Activated CD4-positive, alpha-beta T cell treated with anti-CD3 and anti-CD28 coated beads, Interleukin-2, amount 10 ng/mL, durations not matched to agents 7 days and 5 days (primary cell): ENCODE measurements around the gene AGPAT4. TPM values are rescaled to one million over a fixed set of nuclear protein-coding genes. Genes with fewer than 3 reads are reported as not detected.

ENCODE experiments used
- CTCF ChIA-PET: fragments of 350-600 bp; sonication (Branson Sonifier 250); formaldehyde crosslinking; loops from one replicate; lab custom pipeline; 2021; ENCODE audit warnings: antibody characterized with exemption; lab: Charles Lee
- POLR2A ChIA-PET: fragments of 350-600 bp; sonication (Branson Sonifier 250); formaldehyde crosslinking; loops from one replicate; lab custom pipeline; 2021; ENCODE audit warnings: antibody characterized with exemption; lab: Charles Lee
- DNase-seq: peaks from one replicate; pipeline ENCODE4 v3.0.0-alpha.2; 2020
- H3K27ac Mint-ChIP-seq: one replicate; pipeline ENCODE4 v1.8.0; 2021; ENCODE audit warnings: mild to moderate bottlenecking, moderate library complexity, mixed read lengths
- H3K27me3 Mint-ChIP-seq: one replicate; pipeline ENCODE4 v1.8.0; 2021; ENCODE audit warnings: mixed read lengths
- H3K36me3 Mint-ChIP-seq: one replicate; pipeline ENCODE4 v1.8.0; 2021; ENCODE audit warnings: low read depth, mixed read lengths
- H3K4me1 Mint-ChIP-seq: one replicate; pipeline ENCODE4 v1.8.0; 2021; ENCODE audit warnings: mixed read lengths
- H3K4me3 Mint-ChIP-seq: one replicate; pipeline ENCODE4 v1.8.0; 2021; ENCODE audit warnings: mild to moderate bottlenecking, moderate library complexity, mixed read lengths
- H3K9me3 Mint-ChIP-seq: one replicate; pipeline ENCODE4 v1.8.0; 2021; ENCODE audit warnings: mixed read lengths
- total RNA-seq, 2 experiments: library from RNA; stranded (reverse); gene quantifications; one replicate each; pipeline ENCODE4 v1.2.3, GENCODE V29; 2021

The AGPAT4 gene
- total RNA-seq, 2 experiments from 2014 or later: 8.5 to 8.8 TPM

DNA sequence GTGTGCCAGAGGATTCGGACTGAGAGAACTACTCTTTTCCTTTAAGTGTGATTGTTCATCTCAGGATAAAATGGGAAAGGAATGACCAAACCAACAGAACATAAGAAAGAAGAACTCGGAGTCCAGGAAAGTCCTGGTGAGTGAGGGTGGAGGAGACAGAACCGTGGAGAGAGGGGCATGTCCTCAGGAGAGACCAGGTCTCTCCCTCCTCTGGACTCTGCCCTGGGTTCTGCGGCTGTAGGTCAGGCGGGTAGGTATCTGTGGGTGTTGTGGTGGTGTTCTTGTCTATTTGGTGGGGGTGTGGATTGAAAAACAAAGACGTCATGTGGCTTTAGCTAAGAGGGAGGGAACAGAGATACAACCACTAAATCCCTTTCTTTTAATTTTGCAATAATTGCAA is 29.1 kb upstream of the AGPAT4 start:
- Mint-ChIP-seq H3K4me3 (no peak overlapping the region), H3K27ac (no peak overlapping the region), H3K4me1 (no peaks in the 10 kb centered on the region), H3K36me3 (no peaks in the 10 kb centered on the region), H3K27me3 (no peaks in the 10 kb centered on the region), H3K9me3 (no peaks in the 10 kb centered on the region)
- ChIA-PET POLR2A (no interaction called here), CTCF (no interaction called here)
- no peak for DNase-seq

DNA sequence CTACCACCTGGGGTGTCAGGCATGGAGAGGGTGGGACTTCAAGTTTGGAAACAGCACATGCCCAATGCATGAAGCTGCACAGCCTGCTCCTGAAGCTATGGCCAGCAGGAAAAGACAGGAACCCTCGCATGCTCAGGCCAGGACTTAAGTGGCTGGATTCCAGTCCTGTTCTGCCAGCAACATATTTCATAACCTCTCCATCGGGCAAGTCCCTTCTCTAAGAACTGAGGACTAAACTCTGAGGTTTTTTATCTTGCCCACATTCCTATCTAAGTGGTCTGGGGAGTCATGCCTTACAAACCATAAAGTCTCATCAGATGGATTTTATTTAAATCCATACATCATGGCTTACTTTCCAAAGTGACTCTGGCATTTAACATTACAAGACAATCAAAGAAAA is 27.5 kb upstream of the AGPAT4 start:
- no peak overlapping the region for H3K27ac Mint-ChIP-seq
- no peak for DNase-seq
- peaks cover 3% of the 10 kb centered on the region for H3K27me3 Mint-ChIP-seq
- ChIA-PET CTCF (interaction anchor here (0.7 to 1.1 kb wide), 2 partner anchors 10 to 538 kb away, joined by 3 to 5 read pairs; no protein-coding TSS in a partner anchor), POLR2A (no interaction called here)
- no peaks in the 10 kb centered on the region for H3K9me3 Mint-ChIP-seq
- H3K4me1 Mint-ChIP-seq: no peaks in the 10 kb centered on the region
- no peaks in the 10 kb centered on the region for H3K36me3 Mint-ChIP-seq
- no peak overlapping the region for H3K4me3 Mint-ChIP-seq

DNA sequence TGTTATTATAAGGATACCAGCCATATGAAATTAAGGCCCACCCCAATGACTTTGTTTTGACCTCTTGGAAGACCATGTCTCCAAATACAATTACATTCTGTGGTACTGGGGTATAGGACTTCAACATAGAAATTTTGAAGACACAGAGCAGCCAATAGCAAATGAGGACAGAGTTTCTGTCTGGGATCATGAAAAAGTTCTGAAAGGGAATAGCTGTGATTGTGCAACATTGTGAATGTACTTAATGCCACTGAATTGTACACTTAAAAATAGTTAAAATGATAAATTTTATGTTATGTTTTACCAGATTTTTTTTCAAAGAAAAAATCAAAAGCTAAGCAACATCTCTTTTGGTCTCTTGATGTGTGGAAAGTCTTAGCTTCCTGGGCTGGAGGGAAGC is 27.0 kb upstream of the AGPAT4 start:
- Mint-ChIP-seq H3K27ac (no peak overlapping the region), H3K27me3 (peaks cover 3% of the 10 kb centered on the region), H3K9me3 (no peaks in the 10 kb centered on the region), H3K4me1 (no peaks in the 10 kb centered on the region), H3K4me3 (no peak overlapping the region), H3K36me3 (no peaks in the 10 kb centered on the region)
- ChIA-PET POLR2A (no interaction called here), CTCF (interaction anchor here (1.1 kb wide), 1 partner anchor 10 kb away, joined by 3 read pairs; no protein-coding TSS in a partner anchor)
- no peak for DNase-seq

DNA sequence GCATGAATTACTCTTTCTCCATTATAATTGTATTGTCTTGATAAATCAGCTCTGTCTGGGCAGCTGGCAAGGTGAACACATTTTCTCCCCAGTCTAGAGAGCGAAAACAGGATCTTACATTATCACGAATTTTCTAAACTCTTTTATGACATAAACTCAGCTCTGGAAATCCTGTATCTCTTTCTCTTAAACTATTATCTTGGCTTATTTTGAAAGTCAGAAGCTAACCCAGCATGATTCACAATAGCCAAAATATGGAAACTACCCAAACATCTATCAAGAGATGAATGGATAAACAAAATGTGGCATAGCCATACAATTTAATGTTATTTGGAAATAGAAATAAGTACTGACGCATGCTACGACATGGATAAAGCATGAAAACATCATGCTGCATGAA is 25.9 kb upstream of the AGPAT4 start:
- no peak for DNase-seq
- Mint-ChIP-seq H3K27me3 (peaks cover 8% of the 10 kb centered on the region), H3K4me3 (no peak overlapping the region), H3K4me1 (no peaks in the 10 kb centered on the region), H3K36me3 (no peaks in the 10 kb centered on the region), H3K9me3 (no peaks in the 10 kb centered on the region), H3K27ac (no peak overlapping the region)
- ChIA-PET CTCF (no interaction called here), POLR2A (no interaction called here)

DNA sequence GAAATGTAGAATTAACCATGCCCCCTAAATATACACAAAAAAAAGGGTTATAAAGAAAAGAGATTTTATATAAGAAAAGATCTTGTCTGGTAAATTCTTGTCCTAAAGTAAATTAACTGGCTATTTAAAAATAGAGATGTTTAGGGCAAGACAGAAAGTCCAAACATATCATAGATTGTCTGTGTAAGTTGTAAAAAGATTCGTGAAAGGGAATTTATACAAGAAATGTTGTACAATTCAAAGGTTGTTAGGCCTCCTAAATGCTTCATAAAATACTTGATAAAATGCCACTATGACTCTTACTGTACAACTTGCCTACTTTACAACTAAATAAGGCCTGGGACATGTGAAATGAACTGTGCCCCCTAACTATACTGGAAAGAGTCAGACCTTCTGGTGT is 21.9 kb upstream of the AGPAT4 start:
- H3K4me1 Mint-ChIP-seq: no peaks in the 10 kb centered on the region
- CTCF ChIA-PET: no interaction called here

DNA sequence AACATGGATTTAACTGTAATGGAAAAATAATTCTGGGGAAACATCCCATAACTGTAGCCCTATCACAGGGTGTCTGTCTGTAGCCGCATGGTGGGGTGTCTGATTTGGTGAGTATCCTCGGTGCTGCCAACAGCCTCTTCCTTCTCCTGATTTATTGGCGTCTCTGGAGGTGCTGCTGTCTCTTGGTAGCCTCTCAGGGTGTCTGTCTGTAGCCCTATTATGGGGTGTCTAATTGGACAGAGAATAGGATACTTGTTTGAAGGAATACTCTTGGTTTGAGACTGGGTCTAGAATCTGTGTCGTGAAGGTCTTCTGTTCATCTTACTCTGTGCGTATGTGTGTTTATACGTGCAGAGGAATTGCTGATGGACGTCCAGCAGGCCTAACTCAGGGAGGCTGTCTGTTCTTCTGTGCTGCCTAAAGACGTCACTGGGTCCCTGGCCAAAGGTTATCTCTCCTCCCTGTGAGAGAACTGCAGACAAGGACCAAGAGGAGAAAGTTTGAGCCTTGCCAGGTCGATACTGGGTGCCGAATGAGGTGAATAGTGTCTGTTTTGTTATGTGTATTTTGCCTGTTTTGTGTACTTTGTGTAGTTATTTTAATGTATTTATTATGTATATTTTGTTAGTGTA is 18.9 kb upstream of the AGPAT4 start:
- no peak overlapping the region for H3K27ac Mint-ChIP-seq
- DNase-seq: no peak
- POLR2A ChIA-PET: no interaction called here
- H3K27me3 Mint-ChIP-seq: peaks cover 6% of the 10 kb centered on the region
- CTCF ChIA-PET: no interaction called here
- no peaks in the 10 kb centered on the region for H3K36me3 Mint-ChIP-seq
- H3K4me3 Mint-ChIP-seq: no peak overlapping the region
- no peaks in the 10 kb centered on the region for H3K9me3 Mint-ChIP-seq
- H3K4me1 Mint-ChIP-seq: no peaks in the 10 kb centered on the region

More for the DNA sequence above, 21.9 kb upstream of the AGPAT4 start:
- H3K4me3 Mint-ChIP-seq: no peak overlapping the region
- DNase-seq: no peak
- no peaks in the 10 kb centered on the region for H3K9me3 Mint-ChIP-seq
- no peaks in the 10 kb centered on the region for H3K36me3 Mint-ChIP-seq
- POLR2A ChIA-PET: no interaction called here
- H3K27me3 Mint-ChIP-seq: peaks cover 8% of the 10 kb centered on the region
- H3K27ac Mint-ChIP-seq: no peak overlapping the region

DNA sequence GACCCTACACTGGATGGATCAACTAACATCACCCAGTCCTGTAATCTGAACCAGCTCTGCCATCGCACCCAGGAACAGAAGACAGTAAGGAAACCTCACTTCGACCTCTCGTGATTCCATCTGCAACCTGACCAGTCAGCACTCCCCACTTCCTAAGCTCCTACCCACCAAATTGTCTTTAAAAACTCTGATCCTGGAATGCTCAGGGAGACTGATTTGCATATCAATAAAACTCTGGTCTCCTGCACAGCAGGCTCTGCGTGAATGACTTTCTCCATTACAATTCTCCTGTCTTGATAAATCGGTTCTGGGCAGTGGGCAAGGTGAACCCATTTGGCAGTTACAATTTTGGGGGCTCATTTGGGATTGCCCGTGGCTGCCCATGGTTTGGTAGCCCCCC is 18.3 kb upstream of the AGPAT4 start:
- ChIA-PET POLR2A (interaction anchor here (0.7 kb wide), 1 partner anchor 56 kb away, joined by 3 read pairs; no protein-coding TSS in a partner anchor), CTCF (no interaction called here)
- H3K4me1 Mint-ChIP-seq: no peaks in the 10 kb centered on the region
- no peak overlapping the region for H3K27ac Mint-ChIP-seq
- DNase-seq: no peak
- no peaks in the 10 kb centered on the region for H3K9me3 Mint-ChIP-seq
- peaks cover 5% of the 10 kb centered on the region for H3K27me3 Mint-ChIP-seq
- H3K4me3 Mint-ChIP-seq: no peak overlapping the region
- H3K36me3 Mint-ChIP-seq: no peaks in the 10 kb centered on the region

DNA sequence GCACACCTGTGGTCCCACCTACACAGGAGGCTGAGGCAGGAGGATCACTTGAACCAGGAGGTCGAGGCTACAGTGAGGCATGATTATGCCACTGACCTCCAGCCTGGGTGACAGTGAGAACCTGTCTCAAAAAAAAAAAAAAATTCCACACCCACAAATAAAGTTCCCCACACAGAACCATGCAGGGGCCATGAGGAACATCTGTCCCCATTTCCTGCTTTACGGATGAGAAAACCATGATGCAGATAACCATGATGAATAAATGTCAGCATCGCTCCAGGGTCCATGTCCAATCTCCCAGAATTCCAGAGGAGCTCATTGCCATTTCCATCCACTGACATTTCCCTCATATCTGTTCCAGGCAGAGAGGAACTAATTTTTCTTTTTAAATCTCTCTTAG is 16.9 kb upstream of the AGPAT4 start:
- no peak overlapping the region for H3K27ac Mint-ChIP-seq
- peaks cover 5% of the 10 kb centered on the region for H3K27me3 Mint-ChIP-seq
- ChIA-PET POLR2A (no interaction called here), CTCF (no interaction called here)
- DNase-seq: no peak
- H3K4me3 Mint-ChIP-seq: no peak overlapping the region
- H3K4me1 Mint-ChIP-seq: no peaks in the 10 kb centered on the region
- H3K36me3 Mint-ChIP-seq: no peaks in the 10 kb centered on the region
- H3K9me3 Mint-ChIP-seq: no peaks in the 10 kb centered on the region

DNA sequence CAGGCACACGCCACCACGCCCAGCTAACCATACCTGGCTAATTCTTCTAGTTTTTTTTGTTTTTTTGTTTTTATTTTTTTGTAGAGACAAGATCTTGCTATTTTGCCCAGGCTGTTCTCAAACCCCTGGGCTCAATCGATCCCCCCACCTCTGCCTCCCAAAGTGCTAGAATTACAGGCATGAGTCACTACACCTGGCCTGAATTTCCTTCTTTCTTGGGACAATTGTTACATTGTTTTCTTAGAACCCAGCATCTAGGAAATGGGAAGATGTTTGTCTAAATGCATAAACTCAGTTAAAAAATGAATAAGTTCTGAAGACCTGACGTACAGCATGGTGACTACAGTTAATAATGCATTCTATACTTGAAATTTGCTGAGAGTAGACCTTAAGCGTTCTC is 10.8 kb upstream of the AGPAT4 start:
- Mint-ChIP-seq H3K27ac (peak overlapping the region; percentile 57), H3K27me3 (peaks cover 14% of the 10 kb centered on the region), H3K36me3 (no peaks in the 10 kb centered on the region), H3K4me1 (peaks cover 16% of the 10 kb centered on the region), H3K4me3 (no peak overlapping the region), H3K9me3 (peaks cover 11% of the 10 kb centered on the region)
- ChIA-PET POLR2A (no interaction called here), CTCF (no interaction called here)
- no peak for DNase-seq

DNA sequence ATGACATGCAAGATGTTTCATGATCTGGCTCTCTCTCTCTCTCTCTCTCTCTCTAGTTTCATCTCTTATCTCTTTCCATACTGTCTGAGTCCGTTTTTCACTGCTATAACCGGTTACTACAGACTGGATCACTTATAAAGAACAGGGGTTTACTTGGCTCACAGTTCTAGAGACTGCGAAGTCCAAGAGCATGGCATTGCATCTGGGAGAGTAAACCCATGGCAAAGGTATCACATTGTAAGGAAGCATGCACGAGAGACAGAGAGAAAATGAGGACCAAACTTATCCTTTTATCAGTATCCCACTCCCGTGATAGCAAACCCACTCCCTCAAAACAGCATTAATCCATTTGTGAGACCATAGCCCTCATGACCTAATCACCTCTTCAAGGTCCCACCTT is 7.2 kb upstream of the AGPAT4 start:
- Mint-ChIP-seq H3K4me1 (peaks cover 16% of the 10 kb centered on the region), H3K36me3 (peaks cover 2% of the 10 kb centered on the region), H3K4me3 (no peak overlapping the region), H3K27ac (no peak overlapping the region), H3K9me3 (peaks cover 11% of the 10 kb centered on the region), H3K27me3 (peaks cover 25% of the 10 kb centered on the region)
- CTCF ChIA-PET: no interaction called here
- DNase-seq: no peak
- POLR2A ChIA-PET: no interaction called here

DNA sequence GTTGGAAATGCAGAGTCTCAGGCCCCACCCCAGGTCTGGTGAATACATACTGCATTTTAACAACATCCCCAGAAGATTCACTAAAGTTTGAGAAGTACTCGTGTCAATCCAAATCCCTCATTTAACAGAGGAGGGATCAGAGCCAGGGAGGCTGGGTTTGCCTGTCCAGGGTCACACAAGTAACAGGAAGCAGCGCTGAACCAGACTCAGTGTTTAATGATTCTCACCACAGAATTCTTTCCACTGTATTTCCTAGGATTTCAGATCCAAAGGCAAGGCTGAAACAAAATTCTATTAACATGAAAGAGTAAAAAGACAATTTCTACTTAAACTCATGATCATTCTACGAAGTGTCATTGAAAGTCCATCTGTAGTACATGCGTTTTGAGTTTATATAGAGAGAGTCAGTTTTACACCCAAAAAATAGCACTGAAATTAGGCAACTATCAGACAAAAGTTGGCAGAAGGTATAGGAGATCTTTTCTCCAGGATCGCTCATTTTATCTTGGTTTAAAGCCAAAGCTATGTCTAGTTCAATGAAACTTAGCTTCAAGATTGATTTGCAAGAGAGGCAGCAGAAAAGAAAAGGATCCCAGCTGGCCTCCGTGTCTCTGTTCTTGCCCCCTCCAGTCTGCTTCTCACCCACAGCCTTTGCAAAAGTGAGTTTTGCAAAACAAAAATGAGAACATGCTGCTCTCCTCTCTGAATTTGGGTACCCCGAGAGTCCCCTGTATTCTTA is 6.0 kb upstream of the AGPAT4 start:
- no peak overlapping the region for H3K27ac Mint-ChIP-seq
- H3K27me3 Mint-ChIP-seq: peaks cover 29% of the 10 kb centered on the region
- H3K36me3 Mint-ChIP-seq: peaks cover 2% of the 10 kb centered on the region
- ChIA-PET POLR2A (no interaction called here), CTCF (no interaction called here)
- H3K9me3 Mint-ChIP-seq: peaks cover 13% of the 10 kb centered on the region
- no peak overlapping the region for H3K4me3 Mint-ChIP-seq
- DNase-seq: no peak
- H3K4me1 Mint-ChIP-seq: peaks cover 10% of the 10 kb centered on the region

DNA sequence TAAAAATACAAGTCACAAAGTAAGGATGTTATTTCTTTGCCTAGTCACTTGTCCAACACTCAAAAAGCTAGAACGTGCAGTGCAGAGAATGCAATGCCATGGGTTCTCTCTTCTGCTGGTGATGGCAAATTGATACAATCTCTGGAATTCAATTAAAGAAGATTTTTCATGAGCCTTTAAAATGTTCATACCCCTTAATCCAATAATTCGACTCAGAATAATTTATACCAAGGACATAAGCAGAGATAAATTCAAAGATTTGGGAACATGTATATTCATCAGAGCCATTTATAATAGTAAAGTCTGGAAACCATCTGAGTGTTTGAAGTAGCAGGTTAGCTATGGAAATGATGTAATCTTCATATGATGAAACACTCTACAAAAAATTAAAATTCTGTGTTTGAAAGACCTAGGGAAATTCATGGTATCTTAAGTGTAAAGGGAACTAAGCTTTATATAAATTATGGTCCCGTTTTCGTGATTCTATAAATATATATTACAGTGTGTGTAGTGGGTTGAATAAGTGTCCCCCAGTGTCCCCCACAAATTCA is 2.8 kb upstream of the AGPAT4 start:
- Mint-ChIP-seq H3K36me3 (peaks cover 2% of the 10 kb centered on the region), H3K27ac (no peak overlapping the region), H3K9me3 (peaks cover 13% of the 10 kb centered on the region), H3K4me1 (peaks cover 22% of the 10 kb centered on the region), H3K27me3 (peaks cover 24% of the 10 kb centered on the region), H3K4me3 (no peak overlapping the region)
- ChIA-PET CTCF (no interaction called here), POLR2A (no interaction called here)
- no peak for DNase-seq

DNA sequence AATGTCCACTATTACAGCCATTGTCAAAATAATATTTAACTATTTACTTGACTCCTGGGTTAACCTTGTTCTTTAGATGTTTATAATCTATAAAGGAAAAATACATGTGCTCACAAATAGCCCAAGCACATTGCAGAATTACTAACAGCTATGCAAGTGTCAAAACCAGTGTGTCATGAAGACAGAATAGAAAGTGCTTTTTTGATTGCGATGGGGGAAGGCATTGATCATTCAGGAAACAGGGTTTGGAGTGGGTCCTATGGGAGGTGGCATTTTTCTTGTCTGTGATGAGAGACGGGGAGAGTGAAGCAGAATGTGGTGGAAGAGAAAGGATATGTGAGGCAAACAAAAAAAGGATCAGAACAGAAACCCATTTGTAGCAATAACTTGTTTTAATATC is 1.0 kb upstream of the AGPAT4 start:
- Mint-ChIP-seq H3K4me3 (no peak overlapping the region), H3K9me3 (peaks cover 2% of the 10 kb centered on the region), H3K36me3 (peaks cover 5% of the 10 kb centered on the region), H3K4me1 (peaks cover 29% of the 10 kb centered on the region), H3K27me3 (peaks cover 15% of the 10 kb centered on the region), H3K27ac (peak overlapping the region; percentile 37)
- ChIA-PET CTCF (interaction anchor here (1.0 to 1.2 kb wide), 2 partner anchors 12 to 351 kb away, joined by 3 read pairs; no protein-coding TSS in a partner anchor), POLR2A (interaction anchor here (1.0 kb wide), 1 partner anchor 164 kb away, joined by 4 read pairs; no protein-coding TSS in a partner anchor)
- DNase-seq: no peak
